Dedifferentiated amniotic fluid mesenchymal stem cell (primary cell): ENCODE results near the gene PPARA.

Experiments used
- DNase-seq: peaks from one replicate; pipeline ENCODE4 v3.0.0-alpha.2; 2016; ENCODE audit errors: extremely low spot score

Gene PPARA

GRCh38 chr22:46274381-46274780, 124.1 kb downstream of the PPARA start:
- no peak for DNase-seq

GRCh38 chr22:46275455-46276122, 125.3 kb downstream of the PPARA start:
- DNase-seq = no peak

GRCh38 chr22:46276563-46276962, 126.2 kb downstream of the PPARA start:
- DNase-seq = no peak

- DNase-seq = no peak
These were observed 128.6 kb downstream of the PPARA start for GRCh38 chr22:46278656-46279645.

GRCh38 chr22:46280063-46280817, 129.9 kb downstream of the PPARA start:
- no peak for DNase-seq

- no peak for DNase-seq
These were observed 130.8 kb downstream of the PPARA start for GRCh38 chr22:46280999-46281623.

- no peak for DNase-seq
These were observed 131.7 kb downstream of the PPARA start for GRCh38 chr22:46281866-46282678.

- no peak for DNase-seq
These were observed 135.7 kb downstream of the PPARA start for GRCh38 chr22:46286006-46286405.

- DNase-seq = no peak
These were observed 136.9 kb downstream of the PPARA start for GRCh38 chr22:46286941-46287872.

GRCh38 chr22:46287873-46288751, 137.8 kb downstream of the PPARA start:
- DNase-seq = no peak

GRCh38 chr22:46288846-46289243, 138.5 kb downstream of the PPARA start:
- no peak for DNase-seq

GRCh38 chr22:46289244-46289891, 139.0 kb downstream of the PPARA start:
- no peak for DNase-seq

- DNase-seq = no peak
These were observed 140.0 kb downstream of the PPARA start for GRCh38 chr22:46290121-46290842.

GRCh38 chr22:46290843-46291785, 140.8 kb downstream of the PPARA start:
- no peak for DNase-seq

- no peak for DNase-seq
These were observed 141.8 kb downstream of the PPARA start for GRCh38 chr22:46292173-46292572.

GRCh38 chr22:46292732-46293131, 142.4 kb downstream of the PPARA start:
- DNase-seq = no peak
